Pancreas (tissue), 10 donors: ENCODE data around the gene GDPD4. TPM values are rescaled to one million over a fixed set of nuclear protein-coding genes. Genes with fewer than 3 reads are reported as not detected.

Source experiments
- ATAC-seq, 4 donors: fragments of 200-7000 bp; cut with Tn5 transposase; one replicate each; pipeline versions ENCODE4 v1.8.0 to v1.9.1; 2020; ENCODE audit warnings: mild to moderate bottlenecking in 4 of 4, moderate library complexity in 4 of 4
- DNase-seq, 6 donors: peaks; one replicate each; pipeline ENCODE4 v3.0.0-alpha.2; 2020
- FAIRE-seq: peaks from 2 replicates; lab custom pipeline; 2012; peaks lifted over from hg19 to GRCh38; lab: Jason Lieb, UNC
- H3K27ac ChIP-seq, 4 donors: fragments of 200-600 bp; sonication (generic); 1 replicate in 3 of 4; 2 replicates in 1 of 4; pipeline versions ENCODE4 v1.5.0 to v1.8.0; 2020
- H3K27me3 ChIP-seq, 4 donors: fragments of 200-600 bp; one replicate each; pipeline ENCODE4 v1.8.0; 2021
- H3K36me3 ChIP-seq, 3 donors: fragments of 200-600 bp; sonication (generic) in 1 of 3; one replicate each; pipeline versions ENCODE4 v1.5.0 to v1.8.0; 2020 to 2021
- H3K4me1 ChIP-seq, 3 donors: fragments of 200-600 bp; one replicate each; pipeline ENCODE4 v1.8.0; 2021
- H3K4me3 ChIP-seq, 4 donors: fragments of 200-600 bp; sonication (generic) in 2 of 4; one replicate each; pipeline versions ENCODE4 v1.5.0 to v1.8.0; 2020 to 2021
- H3K9me3 ChIP-seq, 4 donors: fragments of 200-600 bp; one replicate each; pipeline ENCODE4 v1.8.0; 2021
- WGBS, 2 donors: extraction: QIAGEN DNeasy Blood & Tissue Kit; methylation state at CpG; one replicate each; pipeline ENCODE4 v1.1.7; 2013; 5-methylcytosine and 5-hydroxymethylcytosine counted together
- intact Hi-C, 3 donors: fragments of 100-400 bp; cut with DNase I; formaldehyde crosslinking; loops; one replicate each; pipeline versions ENCODE4 v1.11.1 to v1.14.2; 2022
- polyA plus RNA-seq, 2 donors: library from polyadenylated mRNA; stranded (reverse); fragments of 200-250 nt; gene quantifications; one replicate each; pipeline ENCODE4 v1.2.3, GENCODE V29; 2013
- total RNA-seq, 6 donors: library from RNA; stranded (reverse); fragmentation: NEBNext Ultra II Directional in 4 of 6; extraction: Animal tissue kit (Norgen Biotek cat#: 25700) in 4 of 6; gene quantifications; one replicate each; pipeline versions ENCODE4 v1.2.1 to v1.2.4, GENCODE V29; 2021 to 2023
- TF ChIP-seq, protein P1 (sequence below), 4 donors: fragments of 200-600 bp; sonication (generic) in 3 of 4; IDR thresholded peaks; one replicate each; pipeline versions ENCODE4 v1.5.0 to v1.8.0; 2021; ENCODE audit warnings: antibody characterized with exemption in 4 of 4
- donor health status: healthy with polysubstance abuse.
- donor health status: DM: no; HTN: no; CAD: no; lungs with moderate emphysema.
- donor health status: DM: no; HTN: no; CAD: no.
- donor health status: control.
- donor health status: control.
- donor health status: Bipolar disorder and iron deficiency.
- donor health status: DM: yes; HTN: yes; CAD: no.
- donor health status: DM: no; HTN: no; CAD: no.
- donor health status: DM: no; HTN: no; CAD: no.
- donor health status: DM: yes; HTN: yes; CAD: no.

GDPD4 gene
- total and polyA plus RNA-seq, 8 donors: not detected

DNA sequence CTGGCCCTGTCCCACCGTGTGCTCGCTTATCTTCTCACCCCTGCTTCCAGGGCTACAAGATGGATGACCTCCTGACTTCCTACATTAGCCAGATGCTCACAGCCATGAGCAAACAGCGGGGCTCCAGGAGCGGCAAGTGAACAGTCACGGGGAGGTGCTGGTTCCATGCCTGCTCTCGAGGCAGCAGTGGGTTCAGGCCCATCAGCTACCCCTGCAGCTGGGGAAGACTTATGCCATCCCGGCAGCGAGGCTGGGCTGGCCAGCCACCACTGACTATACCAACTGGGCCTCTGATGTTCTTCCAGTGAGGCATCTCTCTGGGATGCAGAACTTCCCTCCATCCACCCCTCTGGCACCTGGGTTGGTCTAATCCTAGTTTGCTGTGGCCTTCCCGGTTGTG, 86.9 kb downstream of the GDPD4 start:
- intact Hi-C loops: no loop called here

DNA sequence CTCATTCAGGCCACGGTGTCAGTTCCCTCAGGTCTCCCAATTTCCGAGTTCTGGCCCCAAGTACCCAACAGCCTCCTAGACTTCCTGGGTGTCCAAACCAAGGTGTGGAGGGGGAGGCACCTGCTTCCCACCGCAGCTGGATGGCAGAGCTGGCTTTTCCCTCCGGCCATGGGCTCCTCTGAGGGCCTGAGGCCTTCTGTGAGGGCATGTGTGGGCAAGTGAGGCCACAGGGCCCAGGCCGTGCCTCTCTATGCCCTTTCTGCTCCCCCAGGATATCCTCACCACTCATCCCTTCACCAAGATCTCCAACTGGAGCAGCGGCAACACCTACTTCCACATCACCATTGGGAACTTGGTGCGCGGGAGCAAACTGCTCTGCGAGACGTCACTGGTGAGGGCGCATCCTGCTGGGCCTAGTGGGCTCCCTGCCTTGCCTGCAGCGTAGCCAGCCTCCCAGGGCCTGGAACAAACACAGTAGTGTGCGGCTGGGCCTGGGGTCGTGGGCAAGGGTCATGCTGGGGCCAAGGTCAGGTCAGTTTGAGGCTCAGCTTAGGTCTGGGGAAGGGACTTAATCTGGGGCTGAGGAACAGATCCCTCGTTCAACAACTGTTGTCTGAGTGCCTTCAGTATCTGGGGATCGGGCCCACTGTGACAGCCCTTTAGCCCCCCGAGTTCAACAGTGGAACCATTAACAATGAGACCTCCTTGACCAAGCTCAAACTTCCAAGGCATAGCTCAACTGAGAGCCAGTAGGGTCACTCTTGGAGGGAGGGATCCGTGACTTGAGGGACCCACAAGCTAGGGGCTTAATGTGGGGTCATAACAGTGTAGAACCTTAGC, 87.7 kb downstream of the GDPD4 start:
- Histone ChIP-seq H3K4me3 (no peak overlapping the region), H3K9me3 (no peaks in the 10 kb centered on the region), H3K27me3 (no peaks in the 10 kb centered on the region), H3K27ac (no peak overlapping the region), H3K4me1 (no peaks in the 10 kb centered on the region), H3K36me3 (no peaks in the 10 kb centered on the region)
- no peak for ATAC-seq
- no peak for FAIRE-seq
- no peak for DNase-seq
- TF ChIP-seq, protein P1, sequence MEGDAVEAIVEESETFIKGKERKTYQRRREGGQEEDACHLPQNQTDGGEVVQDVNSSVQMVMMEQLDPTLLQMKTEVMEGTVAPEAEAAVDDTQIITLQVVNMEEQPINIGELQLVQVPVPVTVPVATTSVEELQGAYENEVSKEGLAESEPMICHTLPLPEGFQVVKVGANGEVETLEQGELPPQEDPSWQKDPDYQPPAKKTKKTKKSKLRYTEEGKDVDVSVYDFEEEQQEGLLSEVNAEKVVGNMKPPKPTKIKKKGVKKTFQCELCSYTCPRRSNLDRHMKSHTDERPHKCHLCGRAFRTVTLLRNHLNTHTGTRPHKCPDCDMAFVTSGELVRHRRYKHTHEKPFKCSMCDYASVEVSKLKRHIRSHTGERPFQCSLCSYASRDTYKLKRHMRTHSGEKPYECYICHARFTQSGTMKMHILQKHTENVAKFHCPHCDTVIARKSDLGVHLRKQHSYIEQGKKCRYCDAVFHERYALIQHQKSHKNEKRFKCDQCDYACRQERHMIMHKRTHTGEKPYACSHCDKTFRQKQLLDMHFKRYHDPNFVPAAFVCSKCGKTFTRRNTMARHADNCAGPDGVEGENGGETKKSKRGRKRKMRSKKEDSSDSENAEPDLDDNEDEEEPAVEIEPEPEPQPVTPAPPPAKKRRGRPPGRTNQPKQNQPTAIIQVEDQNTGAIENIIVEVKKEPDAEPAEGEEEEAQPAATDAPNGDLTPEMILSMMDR (IDR thresholded peaks at IDR 0.05): no peak
- intact Hi-C loops: no loop called here
- 88 to 91% methylated on average over 18 of the region's 18 CpGs for WGBS, 2 donors

More for the DNA sequence above, 86.9 kb downstream of the GDPD4 start:
- 90 to 94% methylated on average over 9 of the region's 9 CpGs for WGBS, 2 donors
- H3K4me3 ChIP-seq: no peak overlapping the region
- H3K4me1 ChIP-seq: no peaks in the 10 kb centered on the region
- DNase-seq: no peak
- H3K36me3 ChIP-seq: no peaks in the 10 kb centered on the region
- H3K9me3 ChIP-seq: no peaks in the 10 kb centered on the region
- TF ChIP-seq, protein P1 (IDR thresholded peaks at IDR 0.05): no peak
- FAIRE-seq: no peak
- no peak overlapping the region for H3K27ac ChIP-seq
- ATAC-seq: no peak
- no peaks in the 10 kb centered on the region for H3K27me3 ChIP-seq

DNA sequence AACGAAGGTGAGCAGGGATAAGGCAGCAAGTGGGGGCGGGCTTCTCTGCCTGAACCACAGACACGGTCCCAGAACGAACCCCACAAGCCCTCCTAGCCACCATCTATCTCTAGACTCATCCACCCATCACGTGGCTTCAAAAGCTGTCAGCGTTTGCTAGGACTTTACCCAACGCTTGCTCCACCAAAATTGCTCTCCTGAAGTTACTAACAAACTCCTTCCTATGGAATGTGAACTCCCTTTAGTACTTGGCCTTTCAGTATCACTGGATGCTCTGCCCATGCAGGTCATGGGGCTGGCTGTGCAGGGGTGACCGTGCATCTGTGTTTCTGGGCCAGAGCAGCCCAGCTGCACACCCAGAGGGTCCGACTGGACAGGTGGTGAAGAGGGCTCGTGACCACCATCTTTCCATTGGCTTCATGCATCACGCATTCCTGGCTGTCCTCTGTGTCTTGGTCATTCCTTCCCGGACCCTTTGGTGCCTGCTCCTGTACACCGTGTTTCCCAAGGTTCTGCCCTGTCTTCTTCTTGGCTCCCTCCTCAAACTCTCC, 88.4 kb downstream of the GDPD4 start:
- no peaks in the 10 kb centered on the region for H3K4me1 ChIP-seq
- H3K9me3 ChIP-seq: no peaks in the 10 kb centered on the region
- no peak overlapping the region for H3K27ac ChIP-seq
- no peak for ATAC-seq
- TF ChIP-seq, protein P1 (IDR thresholded peaks at IDR 0.05): no peak
- H3K27me3 ChIP-seq: no peaks in the 10 kb centered on the region
- WGBS, 2 donors: 88 to 92% methylated on average over 13 of the region's 13 CpGs
- H3K36me3 ChIP-seq: no peaks in the 10 kb centered on the region
- DNase-seq: no peak
- H3K4me3 ChIP-seq: no peak overlapping the region
- intact Hi-C loops: no loop called here
- no peak for FAIRE-seq

DNA sequence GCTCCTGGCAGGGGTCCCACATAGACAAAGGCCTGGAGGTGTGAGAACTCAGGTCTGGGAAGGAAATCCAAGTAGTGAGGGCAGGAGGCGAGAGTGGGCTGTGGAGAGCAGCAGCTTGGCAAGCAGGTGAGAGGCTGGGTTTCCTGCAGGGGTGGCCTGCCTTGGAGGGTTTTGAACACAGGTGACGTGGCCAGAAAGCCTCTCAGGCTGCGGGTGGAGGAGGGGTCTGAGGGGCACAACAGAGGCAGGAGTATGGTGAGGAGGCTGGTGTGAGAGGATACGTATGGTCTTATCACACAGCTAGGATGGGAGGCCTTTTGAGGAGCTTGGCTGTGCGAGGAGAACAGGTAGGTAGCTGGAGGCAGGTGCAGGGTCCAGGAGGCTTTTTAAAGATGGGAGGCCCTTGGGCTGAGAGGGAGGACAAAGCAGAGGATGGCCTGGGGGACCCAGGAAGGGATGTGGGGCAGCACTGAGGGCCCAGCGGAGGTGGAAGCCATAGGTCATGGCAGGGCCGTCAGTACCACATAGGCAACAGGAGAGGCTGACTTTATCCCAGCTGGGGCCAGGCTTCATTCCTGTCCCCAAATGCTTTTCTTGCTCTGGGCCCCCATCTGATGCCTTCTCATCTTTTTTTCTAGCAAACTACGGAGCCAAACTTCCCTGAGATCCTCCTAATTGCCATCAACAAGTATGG, 89.0 kb downstream of the GDPD4 start:
- H3K36me3 ChIP-seq: no peaks in the 10 kb centered on the region
- ATAC-seq: no peak
- DNase-seq: no peak
- no peak overlapping the region for H3K27ac ChIP-seq
- no peak overlapping the region for H3K4me3 ChIP-seq
- no peaks in the 10 kb centered on the region for H3K27me3 ChIP-seq
- TF ChIP-seq, protein P1 (IDR thresholded peaks at IDR 0.05): no peak
- no peaks in the 10 kb centered on the region for H3K9me3 ChIP-seq
- WGBS, 2 donors: 93 to 94% methylated on average over 7 to 8 of the region's 8 CpGs
- intact Hi-C loops: no loop called here
- no peaks in the 10 kb centered on the region for H3K4me1 ChIP-seq
- no peak for FAIRE-seq
